NOMO-1 treated with DMSO at 0.1 percent for 48 hours (cell line): ENCODE measurements around the gene BARX2.

ENCODE experiments used
- DNase-seq: peaks from one replicate; lab custom pipeline; 2025; ENCODE audit not compliant: unreplicated experiment; lab: John Stamatoyannopoulos, UW

The BARX2 gene

DNA sequence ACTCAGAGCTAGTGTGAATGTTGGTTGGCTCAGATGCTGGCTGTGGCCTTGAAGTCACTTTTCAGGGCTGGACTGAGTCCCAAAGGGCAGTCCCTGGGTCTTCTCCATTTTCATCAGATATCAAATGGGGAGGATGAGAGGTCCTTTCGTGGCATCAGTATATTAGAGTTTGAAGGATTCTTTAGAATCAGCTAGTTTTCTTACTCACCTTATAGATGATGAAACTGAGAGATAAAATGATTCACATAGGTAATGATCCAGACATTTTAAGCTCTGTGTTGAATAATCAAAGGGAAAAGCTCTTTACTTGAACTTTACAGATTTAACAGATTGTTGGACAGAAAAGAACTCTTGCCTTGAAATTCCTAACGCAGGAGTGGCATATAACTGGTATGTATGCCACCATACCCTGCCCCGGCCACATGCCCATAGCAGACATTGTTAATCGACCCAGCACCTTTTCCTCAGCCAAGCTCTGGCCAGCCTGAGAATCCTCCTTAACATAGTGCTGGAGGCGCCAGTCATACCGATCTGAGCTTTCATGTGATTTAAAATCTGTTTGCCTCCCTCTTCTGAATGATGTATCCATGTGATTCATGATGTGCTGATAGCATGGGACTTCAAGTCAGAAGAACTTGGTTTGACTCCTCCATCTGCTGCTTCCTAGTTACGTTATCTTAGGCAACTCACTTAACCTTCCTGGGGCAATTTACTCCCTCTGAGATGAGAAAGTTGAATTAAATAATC lies 60.0 kb downstream of the BARX2 start:
- DNase-seq = no peak

DNA sequence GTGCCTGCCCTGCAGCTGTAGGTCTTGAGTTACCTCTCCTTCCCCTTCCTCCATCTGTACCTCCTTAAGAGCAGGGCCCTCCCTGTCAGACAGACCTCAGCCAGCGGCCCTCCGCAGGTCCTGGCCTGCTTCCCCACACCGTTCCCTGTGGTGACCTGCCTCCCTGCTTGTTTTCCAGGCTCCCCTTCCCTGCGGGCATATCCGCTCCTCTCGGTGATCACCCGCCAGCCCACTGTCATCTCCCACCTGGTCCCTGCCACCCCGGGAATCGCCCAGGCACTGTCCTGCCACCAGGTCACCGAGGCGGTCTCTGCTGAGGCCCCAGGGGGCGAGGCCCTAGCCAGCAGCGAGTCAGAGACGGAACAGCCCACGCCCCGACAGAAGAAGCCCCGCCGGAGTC lies 60.9 kb downstream of the BARX2 start:
- no peak for DNase-seq

DNA sequence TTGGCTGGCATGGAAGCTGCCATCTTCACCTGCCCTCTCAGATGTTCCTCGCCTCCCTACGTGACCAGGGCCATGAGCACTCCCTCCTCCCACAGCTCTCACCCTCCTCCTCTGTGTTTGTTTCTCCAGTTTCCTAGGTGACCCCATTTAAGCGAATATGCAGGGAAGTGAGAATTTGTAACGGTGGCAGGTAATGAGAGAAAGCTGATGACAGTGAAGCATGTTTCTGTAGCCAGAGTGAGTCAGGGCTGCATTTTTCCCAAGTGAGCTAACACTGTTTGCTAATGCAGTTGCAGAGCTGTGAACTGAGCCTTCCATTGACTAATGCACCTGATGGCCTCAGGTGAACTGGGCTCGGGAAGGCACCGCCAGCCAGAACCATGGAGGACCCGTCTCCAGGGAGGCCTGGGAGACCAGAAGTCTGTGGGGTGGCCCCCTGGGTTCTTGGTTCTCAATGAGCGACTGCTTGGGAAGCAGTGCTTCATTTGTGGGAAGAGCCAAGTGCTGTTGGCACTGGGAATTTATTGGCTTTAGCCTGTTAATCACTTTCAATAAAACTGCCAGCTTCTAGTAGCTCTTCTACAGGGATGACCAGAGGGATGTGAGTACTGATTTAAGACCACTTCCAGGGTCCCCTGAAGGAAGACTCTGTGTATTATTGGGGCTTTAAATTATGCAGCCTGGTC lies 64.5 kb downstream of the BARX2 start:
- no peak for DNase-seq

DNA sequence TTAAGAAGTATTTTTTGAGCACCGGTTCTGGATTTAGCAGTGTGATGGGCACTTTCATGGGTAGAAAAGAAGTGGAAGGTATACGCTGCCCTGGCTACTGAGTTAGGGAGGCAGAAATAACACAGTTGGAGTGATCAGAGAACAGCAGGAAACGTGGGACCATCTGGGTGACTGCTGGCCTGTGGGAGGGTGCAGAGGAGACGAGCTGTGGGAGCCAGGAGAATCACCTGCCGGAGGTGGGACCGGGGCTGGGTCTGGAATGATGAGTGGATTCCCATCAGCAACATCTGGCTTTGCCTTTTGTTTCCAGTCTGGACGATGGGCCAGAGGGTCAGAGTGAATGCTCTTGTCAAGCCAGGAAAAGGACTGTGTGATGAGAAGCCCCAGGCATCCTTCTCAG lies 66.5 kb downstream of the BARX2 start:
- no peak for DNase-seq

DNA sequence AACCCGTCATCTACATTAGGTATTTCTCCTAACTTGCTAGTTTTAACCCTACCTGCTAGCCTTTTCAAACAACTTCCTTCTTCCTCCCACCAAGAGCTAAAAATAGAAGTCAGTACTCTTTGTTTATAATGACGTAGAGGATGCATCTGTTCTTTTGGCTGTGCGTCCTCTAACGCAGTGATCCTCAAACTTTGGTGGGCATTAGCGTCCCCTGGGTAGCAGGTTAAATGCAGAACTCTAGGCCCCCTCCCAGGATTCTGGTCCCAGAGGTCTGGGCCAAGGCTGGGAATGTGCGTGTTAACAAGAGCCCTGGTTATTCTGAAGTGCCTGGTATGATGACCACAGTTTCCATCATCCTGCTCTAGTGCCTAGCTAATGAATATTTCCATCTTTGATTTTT lies 67.6 kb downstream of the BARX2 start:
- DNase-seq = no peak

DNA sequence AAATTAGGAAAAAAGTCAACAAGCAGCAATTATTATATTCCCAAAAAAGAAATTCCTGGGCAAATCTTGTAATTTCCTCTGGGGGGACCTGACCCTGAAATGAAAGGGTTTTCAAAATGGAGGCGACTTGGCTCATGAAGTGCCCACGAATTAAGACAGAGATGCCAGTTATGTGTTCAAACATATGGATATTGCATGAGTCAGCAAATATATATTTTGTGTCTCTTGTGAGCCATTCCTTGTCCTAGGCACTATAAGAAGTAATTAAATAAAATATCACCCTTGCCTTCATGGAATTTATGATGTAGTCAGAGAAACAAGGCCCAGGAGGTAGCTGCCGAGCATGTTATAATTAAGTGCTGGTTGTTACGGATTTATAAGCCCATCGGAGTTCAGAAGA lies 68.6 kb downstream of the BARX2 start:
- no peak for DNase-seq

DNA sequence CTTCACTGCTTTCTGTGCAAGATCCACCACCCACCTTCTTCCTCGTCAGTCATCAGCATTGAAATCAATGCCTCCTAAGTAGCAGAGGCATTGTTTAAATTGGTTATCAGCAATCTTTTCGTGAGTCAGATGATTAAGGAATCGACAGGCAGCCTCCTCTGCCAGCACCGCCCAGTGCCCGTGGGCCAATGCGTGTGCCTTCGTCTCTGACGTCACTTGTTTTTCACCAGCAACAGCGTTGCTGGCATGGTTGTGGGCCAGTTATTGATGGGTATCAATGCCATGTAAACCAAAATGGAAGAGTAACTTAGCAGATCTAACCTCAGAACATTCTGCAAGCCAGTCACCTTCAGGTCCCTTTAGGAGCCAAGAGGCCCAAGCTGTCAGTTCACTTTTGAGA lies 69.6 kb downstream of the BARX2 start:
- DNase-seq = no peak

DNA sequence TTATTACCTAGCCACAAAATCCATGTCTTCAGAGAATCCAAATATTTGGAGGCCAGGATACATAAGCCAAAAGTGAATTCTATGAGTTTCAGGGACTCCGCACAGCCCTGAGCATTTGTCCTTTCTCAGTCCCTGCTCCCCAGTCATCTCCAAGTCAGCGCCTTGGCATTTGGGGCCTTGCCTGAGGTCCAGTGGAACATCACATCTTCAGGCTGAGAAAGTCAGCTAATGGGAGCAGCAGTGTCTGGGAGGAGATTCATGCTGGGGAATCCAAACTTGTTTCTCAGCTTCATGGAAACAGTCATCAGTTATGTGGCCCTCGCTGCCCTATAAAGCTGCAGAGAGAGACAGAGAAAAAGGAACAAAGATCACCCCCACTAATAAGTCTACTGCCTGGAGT lies 70.9 kb downstream of the BARX2 start:
- no peak for DNase-seq

DNA sequence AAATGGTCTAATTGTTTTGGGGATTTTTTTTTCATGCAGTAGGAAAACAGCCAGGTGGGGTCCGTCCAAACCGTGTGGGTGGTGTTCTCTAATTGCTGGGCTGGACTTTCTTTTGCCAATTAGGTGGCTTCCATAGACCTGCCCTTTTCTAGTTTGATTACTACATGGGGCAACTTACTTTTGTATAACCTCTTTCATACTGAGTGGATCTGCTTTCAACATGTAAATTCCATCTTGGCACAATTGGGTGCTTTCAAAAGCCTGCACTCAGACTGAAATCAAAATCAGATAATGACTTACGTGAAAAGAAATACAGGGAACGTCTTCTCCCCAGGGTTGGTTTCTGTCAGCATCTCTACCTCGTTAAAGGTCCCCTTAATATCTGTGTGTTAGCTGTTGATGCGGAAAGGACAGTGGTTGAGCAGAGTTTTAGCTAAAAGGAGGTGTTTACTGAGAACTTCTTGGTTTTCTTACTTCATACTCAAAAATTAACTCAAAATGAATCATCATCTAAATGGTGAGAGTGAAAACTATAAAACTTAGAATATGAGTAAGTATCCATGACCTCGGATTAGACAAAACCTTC lies 72.1 kb downstream of the BARX2 start:
- no peak for DNase-seq

DNA sequence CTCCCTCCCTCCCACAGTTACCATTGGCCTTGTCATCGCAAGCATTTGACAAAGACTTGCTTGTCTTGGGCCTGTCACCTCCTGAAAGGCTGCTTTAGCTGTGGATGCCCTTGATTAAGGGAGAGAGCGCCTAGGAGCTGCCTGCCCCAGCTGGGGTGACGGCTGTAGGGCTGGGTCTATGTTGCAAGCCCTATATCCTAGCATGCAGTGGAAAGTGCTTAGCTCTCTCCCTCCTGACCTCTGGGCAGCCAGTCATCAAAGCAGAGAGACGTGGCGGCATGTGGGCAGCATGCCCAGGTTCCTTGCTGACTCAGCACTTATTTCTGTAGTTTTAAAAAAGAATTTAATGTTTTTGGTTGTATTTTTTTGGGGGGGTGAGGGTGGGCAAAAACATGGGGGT lies 75.9 kb downstream of the BARX2 start:
- DNase-seq = no peak

DNA sequence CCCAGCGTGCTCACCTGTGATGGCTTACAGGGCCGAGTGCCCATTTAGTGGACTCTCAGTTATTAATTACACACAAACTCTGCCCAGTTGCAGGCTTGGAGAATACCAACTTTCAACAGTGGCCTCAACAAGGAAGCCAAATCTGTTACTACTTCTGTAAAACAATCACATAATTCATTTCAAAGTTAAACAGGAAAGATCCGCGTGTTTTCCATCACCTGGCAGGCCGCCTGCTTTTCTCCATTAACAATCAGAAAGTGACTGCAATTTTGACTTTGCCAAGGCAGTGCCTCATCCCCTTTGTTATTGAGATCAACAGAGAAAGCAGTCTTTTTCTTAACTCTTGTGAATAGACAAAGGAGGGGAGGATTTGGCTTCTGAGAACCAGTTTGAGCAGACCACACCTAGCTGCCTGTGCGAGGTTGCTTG lies 77.7 kb downstream of the BARX2 start:
- no peak for DNase-seq

DNA sequence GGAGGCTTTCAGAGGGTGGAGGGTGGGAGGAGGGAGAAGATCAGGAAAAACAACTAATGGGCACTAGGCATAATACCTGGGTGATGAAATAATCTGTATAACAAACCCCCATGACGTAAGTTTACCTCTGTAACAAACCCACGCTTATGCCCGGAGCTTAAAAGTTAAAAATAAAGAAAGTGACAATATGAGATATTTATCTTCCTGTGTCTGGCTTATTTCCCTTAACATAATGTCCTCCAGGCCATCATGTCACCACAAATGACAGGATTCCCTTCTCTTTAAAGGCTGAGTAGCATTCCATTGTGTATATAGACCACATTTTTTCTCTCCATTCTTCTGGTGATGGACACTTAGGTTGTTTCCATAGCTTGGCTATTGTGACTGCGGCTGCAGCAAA lies 79.5 kb downstream of the BARX2 start:
- DNase-seq = no peak

DNA sequence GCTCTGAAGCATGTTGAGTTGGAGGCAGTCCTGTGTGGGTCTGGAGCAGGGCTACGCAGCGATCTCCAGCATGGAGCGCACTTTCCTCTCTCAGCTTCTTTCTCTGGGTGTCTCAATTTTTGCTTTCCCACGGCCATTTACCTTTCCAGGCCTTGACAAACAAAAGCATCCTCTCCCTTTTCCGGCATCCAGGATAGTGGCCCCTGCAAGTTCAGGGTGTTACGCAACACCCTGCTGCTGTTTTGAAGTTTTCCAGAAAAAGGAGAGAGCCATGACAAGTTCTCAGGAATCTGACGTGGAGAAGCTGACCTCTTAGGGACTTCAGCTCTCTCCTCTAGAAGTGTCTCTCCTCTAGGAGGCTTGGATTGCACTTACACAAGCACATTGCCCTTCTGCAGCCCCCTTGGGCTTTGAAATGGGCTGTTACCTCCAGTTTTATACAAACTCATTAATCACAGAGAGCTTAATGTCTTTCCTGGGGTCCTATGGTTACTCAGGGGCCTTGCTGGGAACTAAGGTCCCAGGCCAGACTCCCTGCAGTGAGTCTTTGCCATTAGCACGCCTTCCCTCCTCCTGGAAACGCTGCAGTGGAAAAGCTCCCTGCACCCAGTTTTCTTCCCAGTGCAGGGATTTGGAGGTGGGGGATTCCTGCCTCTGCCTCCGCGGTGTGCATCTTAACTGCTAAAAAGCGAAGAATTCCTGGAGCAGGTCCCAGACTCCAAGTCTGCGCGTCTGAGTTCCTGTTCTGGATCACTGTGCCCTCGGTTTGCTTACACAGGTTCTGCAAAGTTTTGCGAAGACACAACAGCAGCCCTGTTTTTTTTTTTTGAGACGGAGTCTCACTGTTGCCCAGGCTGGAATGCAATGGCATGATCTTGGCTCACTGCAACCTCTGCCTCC lies 80.4 kb downstream of the BARX2 start:
- DNase-seq = no peak

DNA sequence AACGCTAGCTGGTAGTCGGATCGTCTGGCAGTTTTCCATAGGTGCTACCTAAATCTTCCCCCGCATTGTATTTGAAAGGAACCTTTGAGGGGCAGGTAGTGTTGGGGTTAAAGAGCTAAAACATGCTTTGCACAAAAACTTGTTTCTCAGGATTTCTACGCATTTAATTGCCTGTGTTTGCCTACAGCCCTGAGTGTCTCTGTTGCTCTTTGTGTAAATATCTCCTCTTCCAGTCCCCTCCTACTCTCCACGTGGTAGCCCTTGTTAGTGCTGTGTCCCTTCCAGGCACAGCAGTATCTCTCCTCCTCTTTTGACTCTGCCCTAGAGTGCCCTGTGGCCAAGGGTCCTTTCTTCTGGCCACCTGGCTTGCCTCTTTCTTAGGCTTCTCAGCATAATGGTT lies 81.7 kb downstream of the BARX2 start:
- no peak for DNase-seq

DNA sequence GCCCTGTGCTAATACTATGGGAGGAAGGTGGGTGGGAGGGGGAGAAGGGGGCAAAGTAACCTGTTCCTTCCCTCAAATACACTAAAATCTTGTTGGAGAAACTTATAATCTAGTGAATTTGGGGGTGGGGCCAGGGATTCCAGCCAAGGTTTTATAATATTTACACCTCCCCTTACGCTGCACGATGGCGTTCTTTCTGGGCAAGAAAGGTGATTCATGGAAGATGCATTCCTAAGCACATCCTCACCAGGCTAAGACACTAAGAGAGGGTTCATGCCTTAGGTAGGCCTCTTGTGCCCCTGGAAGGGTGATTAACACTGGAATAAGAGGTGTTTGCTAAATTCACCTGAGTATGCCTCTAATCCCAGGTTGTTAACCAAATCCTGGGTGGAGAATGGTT lies 82.6 kb downstream of the BARX2 start:
- DNase-seq = no peak

DNA sequence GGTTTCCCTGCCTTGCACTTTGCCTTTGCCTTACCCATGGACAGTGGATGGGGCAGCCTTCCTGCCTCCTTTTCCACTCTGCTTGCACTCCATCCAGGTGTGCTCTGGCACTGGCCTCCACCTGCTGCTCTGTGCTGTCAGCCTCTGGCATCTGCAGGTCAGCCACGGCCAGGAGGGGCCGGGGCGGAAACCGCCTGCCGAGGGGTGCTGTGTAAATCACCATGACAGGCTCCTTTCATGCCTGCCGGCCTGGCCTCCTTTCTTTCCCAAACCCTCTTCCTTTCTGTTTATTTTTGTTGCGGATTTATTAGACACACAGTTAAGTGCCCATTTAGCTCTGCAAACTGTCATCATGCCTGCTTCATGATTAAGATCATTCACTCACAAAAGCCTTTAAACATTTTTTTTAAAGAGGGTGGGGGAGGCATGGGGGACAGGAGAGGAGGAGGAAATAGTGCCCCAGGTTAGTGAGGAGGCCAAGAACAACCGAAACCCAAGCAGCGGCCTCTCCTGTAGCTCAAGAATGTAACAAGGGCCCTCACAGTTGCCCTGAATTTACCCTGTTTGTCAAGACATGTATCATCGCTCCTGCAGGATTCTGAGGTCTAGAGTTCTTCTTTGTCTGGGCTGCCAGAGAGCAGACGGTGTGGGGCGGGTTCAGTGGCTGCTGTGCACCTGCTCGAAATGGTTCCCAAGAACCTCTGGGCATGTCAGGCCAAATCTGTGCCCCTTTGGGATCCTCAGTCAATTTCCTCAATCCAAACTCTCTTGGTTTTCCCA lies 83.3 kb downstream of the BARX2 start:
- no peak for DNase-seq

DNA sequence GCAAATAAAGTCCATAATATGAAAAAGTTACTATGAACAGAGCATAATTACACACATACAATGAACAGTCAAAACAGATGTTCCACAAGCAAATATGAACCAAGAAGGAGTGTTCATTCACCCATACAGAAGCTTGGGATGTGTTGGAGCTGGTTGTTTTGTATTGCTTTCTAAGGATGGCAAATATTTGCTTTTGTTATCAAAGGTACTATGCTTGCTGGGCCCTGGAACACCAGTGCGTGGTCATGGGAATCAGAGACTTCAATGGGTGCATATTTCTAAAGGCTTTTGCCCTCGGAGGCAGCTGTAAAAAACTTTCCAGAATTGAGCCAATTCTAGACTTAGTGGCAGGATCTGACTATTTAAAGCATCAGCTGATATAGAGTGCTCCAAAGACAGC lies 85.1 kb downstream of the BARX2 start:
- DNase-seq = no peak

DNA sequence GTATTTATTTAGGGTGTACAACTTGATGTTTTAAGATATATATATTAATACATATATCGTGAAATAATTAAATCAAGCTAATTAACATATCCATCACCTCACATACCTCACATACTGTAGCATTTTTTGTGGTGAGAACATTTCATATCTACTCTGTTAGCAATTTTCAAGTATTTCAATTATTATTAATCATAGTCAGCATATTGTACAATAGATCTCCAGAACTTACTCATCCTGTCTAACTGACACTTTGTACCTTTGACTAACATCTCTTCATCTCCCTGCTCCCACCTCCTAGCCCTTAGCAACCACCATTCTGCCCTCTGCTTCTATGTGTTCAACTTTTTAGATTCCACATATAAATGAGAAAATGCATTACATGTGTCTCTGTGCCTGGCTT lies 108.4 kb downstream of the BARX2 start:
- no peak for DNase-seq

DNA sequence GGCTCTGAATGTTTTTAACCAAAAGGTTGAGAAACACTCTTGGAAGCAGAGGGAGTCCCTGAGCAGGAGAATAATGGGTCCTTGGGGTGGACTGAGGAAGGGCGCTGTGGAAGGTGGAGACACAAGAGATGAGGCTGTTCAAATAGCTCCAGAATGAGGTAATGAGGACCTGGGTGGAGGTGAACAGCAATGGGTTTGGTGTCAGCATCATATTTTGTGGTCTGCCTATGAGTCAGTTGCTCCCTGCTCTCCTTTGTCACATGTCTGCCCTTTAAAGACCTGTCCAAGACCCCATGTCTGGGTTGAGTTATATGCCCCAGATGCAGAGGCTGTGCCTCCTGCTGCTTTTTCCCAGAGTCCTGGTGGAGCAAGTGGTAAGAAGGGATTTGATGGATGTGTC lies 113.6 kb downstream of the BARX2 start:
- DNase-seq = no peak

DNA sequence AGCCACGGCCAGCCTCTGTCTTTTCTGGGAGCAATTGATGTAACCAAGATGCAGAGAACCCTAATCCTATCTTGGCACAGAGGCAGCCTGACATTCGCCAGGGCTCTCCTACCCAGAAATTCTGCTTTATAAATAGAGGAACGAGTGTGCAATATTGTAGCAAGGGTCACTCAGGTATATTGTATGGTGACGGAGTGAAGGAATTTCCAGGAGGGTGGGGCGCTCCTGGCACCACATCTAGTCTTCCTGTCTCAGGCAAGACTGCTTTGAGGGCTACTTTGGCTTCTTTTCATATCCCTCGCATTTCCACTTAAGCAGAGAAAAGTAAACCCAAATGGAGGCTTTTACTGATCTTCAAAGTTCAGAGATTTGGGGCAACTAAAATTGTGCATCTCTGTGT lies 114.4 kb downstream of the BARX2 start:
- no peak for DNase-seq

DNA sequence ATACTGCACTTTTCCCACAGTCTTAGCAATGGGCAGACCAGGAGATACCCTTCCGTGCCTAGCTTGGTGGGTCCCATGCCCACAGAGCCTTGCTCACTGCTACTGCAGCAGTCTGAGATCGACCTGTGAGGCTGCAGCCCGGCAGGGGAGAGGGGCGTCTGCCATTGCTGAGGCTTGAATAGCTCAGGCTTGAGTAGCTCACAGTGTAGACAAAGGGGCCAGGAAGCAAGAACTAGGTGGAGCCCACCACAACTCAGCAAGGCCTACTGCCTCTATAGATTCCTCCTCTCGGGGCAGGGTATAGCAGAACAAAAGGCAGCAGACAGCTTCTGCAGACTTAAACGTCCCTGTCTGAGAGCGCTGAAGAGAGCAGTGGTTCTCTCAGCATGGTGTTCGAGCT lies 118.1 kb downstream of the BARX2 start:
- DNase-seq = no peak
